MM.1S (cell line): ENCODE data around the gene MMP7.

Source experiments
- CTCF ChIP-seq: fragments of 300-600 bp; sonication (generic); IDR thresholded peaks from 2 replicates; pipeline ENCODE4 v1.5.1; 2016; ENCODE audit warnings: antibody characterized with exemption, low read length, mixed read lengths
- EZH2 ChIP-seq: fragments of 300-600 bp; sonication (generic); optimal IDR thresholded peaks from 2 replicates; pipeline ENCODE3; 2017; ENCODE audit warnings: low read depth, mild to moderate bottlenecking, antibody characterized with exemption, low read length, mixed read lengths

GRCh38 chr11:102521121-102521520 is 9.4 kb downstream of the MMP7 start:
- TF ChIP-seq CTCF = no peak
- TF ChIP-seq EZH2 = no peak
